ENCODE measurements around the gene KRT12. TPM values are rescaled to one million over a fixed set of nuclear protein-coding genes. Genes with fewer than 3 reads are reported as not detected.

KRT12 gene
- polyA plus RNA-seq, 1 of the 3 experiments (the other 2 are of a cell fraction): not detected

DNA sequence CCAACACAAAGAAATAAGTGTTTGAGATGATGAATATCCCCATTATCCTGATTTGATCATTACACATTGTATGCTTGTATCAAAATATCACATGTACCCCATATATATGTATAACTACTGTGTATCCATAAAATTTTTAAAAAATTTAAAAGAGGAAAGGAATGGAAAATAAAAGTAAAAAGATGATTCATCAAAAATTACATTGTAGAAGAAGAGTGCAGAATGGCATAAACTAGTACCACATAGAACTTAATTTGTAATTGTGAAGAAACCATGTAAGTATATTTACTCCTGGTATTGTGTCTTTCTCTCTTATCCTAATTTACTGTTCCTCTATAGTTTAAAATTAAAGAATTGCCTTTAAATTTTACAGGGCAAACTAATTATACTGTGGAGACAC lies 33.1 kb downstream of the KRT12 start:
- TF ChIP-seq MXI1 (IDR thresholded peaks at IDR 0.05; ENCODE audit: low read depth, low read length) (no peak), GATA2 (CRISPR knock-in tag; IDR thresholded peaks at IDR 0.05) (no peak), TAF1 (IDR thresholded peaks at IDR 0.05; ENCODE audit: borderline replicate concordance, low read depth, low read length) (no peak), SMC3 (IDR thresholded peaks at IDR 0.05; ENCODE audit: low read depth, low read length) (no peak), CHD2 (IDR thresholded peaks at IDR 0.05; ENCODE audit: low read length, partially characterized antibody) (no peak), POLR2AphosphoS5 (IDR thresholded peaks at IDR 0.05; ENCODE audit: low read depth, low read length) (no peak), RXRA (IDR thresholded peaks at IDR 0.05; ENCODE audit: borderline replicate concordance, low read depth) (no peak), EP300 (IDR thresholded peaks at IDR 0.05; ENCODE audit: borderline replicate concordance in 1 of 2, low read depth in 1 of 2, low read length in 1 of 2) (no peak), GABPA (IDR thresholded peaks at IDR 0.05; ENCODE audit: low read depth) (no peak), RFX5 (IDR thresholded peaks at IDR 0.05; ENCODE audit: low read length) (no peak), TCF12 (IDR thresholded peaks at IDR 0.05) (no peak), YY1 (IDR thresholded peaks at IDR 0.05; ENCODE audit: low read depth) (no peak), EZH2phosphoT487 (IDR thresholded peaks at IDR 0.05; ENCODE audit: borderline replicate concordance, low read depth) (no peak), TEAD4 (IDR thresholded peaks at IDR 0.05; ENCODE audit: borderline replicate concordance, insufficient read depth) (no peak), FOXM1 (IDR thresholded peaks at IDR 0.05; ENCODE audit: low read depth) (no peak), RAD21 (IDR thresholded peaks at IDR 0.05; ENCODE audit: low read length) (no peak), RCOR1 (IDR thresholded peaks at IDR 0.05; ENCODE audit: low read length) (no peak), NRF1 (IDR thresholded peaks at IDR 0.05; ENCODE audit: low read depth, low read length) (no peak)
- TF ChIP-seq, protein P1, sequence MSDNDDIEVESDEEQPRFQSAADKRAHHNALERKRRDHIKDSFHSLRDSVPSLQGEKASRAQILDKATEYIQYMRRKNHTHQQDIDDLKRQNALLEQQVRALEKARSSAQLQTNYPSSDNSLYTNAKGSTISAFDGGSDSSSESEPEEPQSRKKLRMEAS (IDR thresholded peaks at IDR 0.05; ENCODE audit: low read depth): no peak
- TF ChIP-seq, protein P2, sequence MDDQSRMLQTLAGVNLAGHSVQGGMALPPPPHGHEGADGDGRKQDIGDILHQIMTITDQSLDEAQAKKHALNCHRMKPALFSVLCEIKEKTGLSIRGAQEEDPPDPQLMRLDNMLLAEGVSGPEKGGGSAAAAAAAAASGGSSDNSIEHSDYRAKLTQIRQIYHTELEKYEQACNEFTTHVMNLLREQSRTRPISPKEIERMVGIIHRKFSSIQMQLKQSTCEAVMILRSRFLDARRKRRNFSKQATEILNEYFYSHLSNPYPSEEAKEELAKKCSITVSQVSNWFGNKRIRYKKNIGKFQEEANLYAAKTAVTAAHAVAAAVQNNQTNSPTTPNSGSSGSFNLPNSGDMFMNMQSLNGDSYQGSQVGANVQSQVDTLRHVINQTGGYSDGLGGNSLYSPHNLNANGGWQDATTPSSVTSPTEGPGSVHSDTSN (IDR thresholded peaks at IDR 0.05): no peak

DNA sequence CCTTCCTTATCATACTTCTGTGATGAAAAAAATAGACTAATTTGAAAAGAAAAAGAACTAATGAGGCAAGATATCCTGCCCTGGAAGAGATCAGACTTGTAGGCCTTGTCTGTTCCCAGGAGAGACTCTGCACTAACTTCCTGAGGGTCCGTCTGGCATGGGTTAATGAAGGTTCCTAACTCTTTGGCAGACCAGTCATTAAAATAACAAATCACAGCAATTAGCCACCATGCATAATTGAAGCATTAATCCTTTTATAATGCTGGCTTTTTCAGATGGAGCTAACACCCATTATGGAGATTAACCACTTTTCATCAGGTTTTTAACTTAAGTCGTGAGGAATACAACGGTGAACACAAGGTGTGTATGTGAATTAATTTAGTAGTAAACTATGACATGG lies 34.2 kb downstream of the KRT12 start:
- ChIA-PET POLR2A (no interaction called here), CTCF (interaction anchor here (1.0 to 1.4 kb wide), 4 partner anchors 716 to 833 kb away, joined by 3 to 4 read pairs (median 3); no protein-coding TSS in a partner anchor)
- H3K9me3 ChIP-seq: no peaks in the 10 kb centered on the region
- H4K20me1 ChIP-seq (ENCODE audit: insufficient read depth): no peaks in the 10 kb centered on the region
- H3K9me2 ChIP-seq: no peaks in the 10 kb centered on the region
- H3K4me2 ChIP-seq: no peak overlapping the region
- no peak overlapping the region for H2AFZ ChIP-seq (ENCODE audit: low read depth)
- no peaks in the 10 kb centered on the region for H3K27me3 ChIP-seq (ENCODE audit: insufficient read depth)
- no peak for DNase-seq
- WGBS (ENCODE audit: low lambda C conversion rate): 97% methylated on average over 3 of the region's 3 CpGs
- no peak overlapping the region for H3K27ac ChIP-seq (ENCODE audit: low read depth in 2 of 2, low read length in 1 of 2)
- no peak overlapping the region for H3K9ac ChIP-seq
- no peaks in the 10 kb centered on the region for H3K79me2 ChIP-seq (ENCODE audit: insufficient read depth)
- H3K4me3 ChIP-seq (ENCODE audit: low read depth in 2 of 2, low read length in 1 of 2): no peak overlapping the region
- peaks cover 0 to 5% of the 10 kb centered on the region in 2 experiments for H3K36me3 ChIP-seq (replicated peaks in 1 of 2; ENCODE audit: control insufficient read depth in 1 of 2, insufficient read depth in 2 of 2, low read length in 1 of 2)
- H3K4me1 ChIP-seq (ENCODE audit: control insufficient read depth in 1 of 2, insufficient read depth in 2 of 2, low read depth in 1 of 2, low read length in 1 of 2): no peaks in the 10 kb centered on the region
- no peaks in the 10 kb centered on the region for H3F3A ChIP-seq (replicated peaks; ENCODE audit: insufficient read depth)
- TF ChIP-seq POLR2AphosphoS5 (IDR thresholded peaks at IDR 0.05; ENCODE audit: low read depth, low read length): no peak
- no peak for TF ChIP-seq TCF12 (IDR thresholded peaks at IDR 0.05)
- no peak for TF ChIP-seq SMC3 (IDR thresholded peaks at IDR 0.05; ENCODE audit: low read depth, low read length)
- no peak for TF ChIP-seq JUND (IDR thresholded peaks at IDR 0.05)
- TF ChIP-seq SIN3A (IDR thresholded peaks at IDR 0.05; ENCODE audit: borderline replicate concordance, low read depth, low read length): no peak
- no peak for TF ChIP-seq RFX5 (IDR thresholded peaks at IDR 0.05; ENCODE audit: low read length)
- TF ChIP-seq, protein P3, sequence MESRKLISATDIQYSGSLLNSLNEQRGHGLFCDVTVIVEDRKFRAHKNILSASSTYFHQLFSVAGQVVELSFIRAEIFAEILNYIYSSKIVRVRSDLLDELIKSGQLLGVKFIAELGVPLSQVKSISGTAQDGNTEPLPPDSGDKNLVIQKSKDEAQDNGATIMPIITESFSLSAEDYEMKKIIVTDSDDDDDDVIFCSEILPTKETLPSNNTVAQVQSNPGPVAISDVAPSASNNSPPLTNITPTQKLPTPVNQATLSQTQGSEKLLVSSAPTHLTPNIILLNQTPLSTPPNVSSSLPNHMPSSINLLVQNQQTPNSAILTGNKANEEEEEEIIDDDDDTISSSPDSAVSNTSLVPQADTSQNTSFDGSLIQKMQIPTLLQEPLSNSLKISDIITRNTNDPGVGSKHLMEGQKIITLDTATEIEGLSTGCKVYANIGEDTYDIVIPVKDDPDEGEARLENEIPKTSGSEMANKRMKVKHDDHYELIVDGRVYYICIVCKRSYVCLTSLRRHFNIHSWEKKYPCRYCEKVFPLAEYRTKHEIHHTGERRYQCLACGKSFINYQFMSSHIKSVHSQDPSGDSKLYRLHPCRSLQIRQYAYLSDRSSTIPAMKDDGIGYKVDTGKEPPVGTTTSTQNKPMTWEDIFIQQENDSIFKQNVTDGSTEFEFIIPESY (IDR thresholded peaks at IDR 0.05; ENCODE audit: borderline replicate concordance, low read depth): no peak
- TF ChIP-seq TEAD4 (IDR thresholded peaks at IDR 0.05; ENCODE audit: borderline replicate concordance, insufficient read depth): no peak
- no peak for TF ChIP-seq RAD21 (IDR thresholded peaks at IDR 0.05; ENCODE audit: low read length)
- TF ChIP-seq FOXM1 (IDR thresholded peaks at IDR 0.05; ENCODE audit: low read depth): no peak
- TF ChIP-seq NRF1 (IDR thresholded peaks at IDR 0.05; ENCODE audit: low read depth, low read length): no peak
- TF ChIP-seq, protein P4, sequence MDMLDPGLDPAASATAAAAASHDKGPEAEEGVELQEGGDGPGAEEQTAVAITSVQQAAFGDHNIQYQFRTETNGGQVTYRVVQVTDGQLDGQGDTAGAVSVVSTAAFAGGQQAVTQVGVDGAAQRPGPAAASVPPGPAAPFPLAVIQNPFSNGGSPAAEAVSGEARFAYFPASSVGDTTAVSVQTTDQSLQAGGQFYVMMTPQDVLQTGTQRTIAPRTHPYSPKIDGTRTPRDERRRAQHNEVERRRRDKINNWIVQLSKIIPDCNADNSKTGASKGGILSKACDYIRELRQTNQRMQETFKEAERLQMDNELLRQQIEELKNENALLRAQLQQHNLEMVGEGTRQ (IDR thresholded peaks at IDR 0.05; ENCODE audit: borderline replicate concordance, low read depth, low read length): no peak
- no peak for TF ChIP-seq ELF1 (IDR thresholded peaks at IDR 0.05)
- TF ChIP-seq, protein P1 (IDR thresholded peaks at IDR 0.05; ENCODE audit: low read depth): no peak

More for the DNA sequence above, 33.1 kb downstream of the KRT12 start:
- Histone ChIP-seq H3K36me3 (replicated peaks in 1 of 2; ENCODE audit: control insufficient read depth in 1 of 2, insufficient read depth in 2 of 2, low read length in 1 of 2) (peaks cover 0 to 5% of the 10 kb centered on the region in 2 experiments), H3K9me2 (no peaks in the 10 kb centered on the region), H2AFZ (ENCODE audit: low read depth) (no peak overlapping the region), H4K20me1 (ENCODE audit: insufficient read depth) (no peaks in the 10 kb centered on the region), H3K4me1 (ENCODE audit: control insufficient read depth in 1 of 2, insufficient read depth in 2 of 2, low read depth in 1 of 2, low read length in 1 of 2) (no peaks in the 10 kb centered on the region), H3F3A (replicated peaks; ENCODE audit: insufficient read depth) (no peaks in the 10 kb centered on the region), H3K27me3 (ENCODE audit: insufficient read depth) (no peaks in the 10 kb centered on the region), H3K79me2 (ENCODE audit: insufficient read depth) (no peaks in the 10 kb centered on the region), H3K9ac (no peak overlapping the region), H3K27ac (ENCODE audit: low read depth in 2 of 2, low read length in 1 of 2) (no peak overlapping the region), H3K4me2 (no peak overlapping the region), H3K9me3 (no peaks in the 10 kb centered on the region), H3K4me3 (ENCODE audit: low read depth in 2 of 2, low read length in 1 of 2) (no peak overlapping the region)
- POLR2A ChIA-PET: no interaction called here
- CTCF ChIA-PET: interaction anchor here (1.0 kb wide), 1 partner anchor 829 kb away, joined by 3 read pairs; no protein-coding TSS in a partner anchor
- DNase-seq: no peak

Measured in SK-N-SH (cell line).